Fibroblast of villous mesenchyme (primary cell): ENCODE results near the gene RBM19. TPM values are rescaled to one million over a fixed set of nuclear protein-coding genes. Genes with fewer than 3 reads are reported as not detected.

Experiments
- DNase-seq: peaks from one replicate; pipeline ENCODE4 v3.0.0-alpha.2; 2010; ENCODE audit warnings: low read depth
- H3K4me3 ChIP-seq: 2 replicates; pipeline ENCODE4 v1.5.1; 2011; ENCODE audit warnings: low read depth, mild to moderate bottlenecking, low read length
- total RNA-seq: library from RNA; depleted of rRNA; stranded (reverse); fragments of >200 nt; gene quantifications from 2 replicates; pipeline ENCODE4 v1.2.3, GENCODE V29; 2012
- TF ChIP-seq, protein P1 (sequence below): IDR thresholded peaks from 2 replicates; pipeline ENCODE4 v1.5.1; 2012; ENCODE audit warnings: low read depth, mild to moderate bottlenecking, low read length; ENCODE audit not compliant: insufficient read depth

Gene RBM19
- total RNA-seq, 1 donor = 26.8 TPM

DNA sequence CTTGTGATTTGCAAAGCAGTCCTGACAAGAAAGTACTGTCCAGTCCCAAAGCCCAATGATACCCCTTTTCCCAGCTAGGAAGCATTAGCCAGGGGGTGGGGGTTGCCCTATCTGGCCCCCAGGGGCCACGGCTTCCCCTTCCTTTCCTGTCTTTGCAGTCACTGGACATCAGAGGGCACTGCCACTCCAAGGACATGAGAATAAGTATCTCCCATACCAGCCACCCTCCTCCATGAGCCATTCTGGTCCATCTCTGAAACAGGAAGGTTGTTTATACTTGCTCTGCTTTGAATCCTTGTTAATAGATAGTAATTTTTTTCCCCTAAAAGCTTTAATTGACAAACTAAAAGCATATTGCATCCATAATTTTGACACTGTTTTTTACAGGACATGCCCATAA is 29.7 kb downstream of the RBM19 start:
- no peak overlapping the region for H3K4me3 ChIP-seq
- TF ChIP-seq, protein P1, sequence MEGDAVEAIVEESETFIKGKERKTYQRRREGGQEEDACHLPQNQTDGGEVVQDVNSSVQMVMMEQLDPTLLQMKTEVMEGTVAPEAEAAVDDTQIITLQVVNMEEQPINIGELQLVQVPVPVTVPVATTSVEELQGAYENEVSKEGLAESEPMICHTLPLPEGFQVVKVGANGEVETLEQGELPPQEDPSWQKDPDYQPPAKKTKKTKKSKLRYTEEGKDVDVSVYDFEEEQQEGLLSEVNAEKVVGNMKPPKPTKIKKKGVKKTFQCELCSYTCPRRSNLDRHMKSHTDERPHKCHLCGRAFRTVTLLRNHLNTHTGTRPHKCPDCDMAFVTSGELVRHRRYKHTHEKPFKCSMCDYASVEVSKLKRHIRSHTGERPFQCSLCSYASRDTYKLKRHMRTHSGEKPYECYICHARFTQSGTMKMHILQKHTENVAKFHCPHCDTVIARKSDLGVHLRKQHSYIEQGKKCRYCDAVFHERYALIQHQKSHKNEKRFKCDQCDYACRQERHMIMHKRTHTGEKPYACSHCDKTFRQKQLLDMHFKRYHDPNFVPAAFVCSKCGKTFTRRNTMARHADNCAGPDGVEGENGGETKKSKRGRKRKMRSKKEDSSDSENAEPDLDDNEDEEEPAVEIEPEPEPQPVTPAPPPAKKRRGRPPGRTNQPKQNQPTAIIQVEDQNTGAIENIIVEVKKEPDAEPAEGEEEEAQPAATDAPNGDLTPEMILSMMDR = no peak
- DNase-seq = no peak

DNA sequence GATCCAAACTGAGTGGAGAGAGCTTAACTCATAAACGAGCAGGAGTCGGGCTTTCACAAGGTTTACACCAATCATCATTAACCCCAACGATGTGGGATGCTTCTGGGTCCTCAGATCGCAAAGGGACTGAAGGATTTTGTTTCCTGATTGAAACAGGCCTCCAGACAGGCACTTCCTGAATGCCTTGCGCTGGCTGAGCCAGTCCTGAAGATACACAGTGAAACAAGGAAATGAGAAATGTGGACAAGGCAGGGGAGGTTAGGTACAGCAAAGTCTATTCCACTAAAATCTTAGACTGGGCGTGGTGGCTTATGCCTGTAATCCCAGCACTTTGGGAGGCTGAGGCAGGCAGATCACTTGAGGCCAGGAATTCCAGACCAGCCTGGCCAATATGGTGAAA is 30.7 kb downstream of the RBM19 start:
- DNase-seq = no peak
- TF ChIP-seq, protein P1 = no peak
- H3K4me3 ChIP-seq = no peak overlapping the region

- TF ChIP-seq, protein P1 = no peak
- no peak overlapping the region for H3K4me3 ChIP-seq
- DNase-seq = no peak
Observed at GRCh38 chr12:113934946-113935345, 31.2 kb downstream of the RBM19 start.

DNA sequence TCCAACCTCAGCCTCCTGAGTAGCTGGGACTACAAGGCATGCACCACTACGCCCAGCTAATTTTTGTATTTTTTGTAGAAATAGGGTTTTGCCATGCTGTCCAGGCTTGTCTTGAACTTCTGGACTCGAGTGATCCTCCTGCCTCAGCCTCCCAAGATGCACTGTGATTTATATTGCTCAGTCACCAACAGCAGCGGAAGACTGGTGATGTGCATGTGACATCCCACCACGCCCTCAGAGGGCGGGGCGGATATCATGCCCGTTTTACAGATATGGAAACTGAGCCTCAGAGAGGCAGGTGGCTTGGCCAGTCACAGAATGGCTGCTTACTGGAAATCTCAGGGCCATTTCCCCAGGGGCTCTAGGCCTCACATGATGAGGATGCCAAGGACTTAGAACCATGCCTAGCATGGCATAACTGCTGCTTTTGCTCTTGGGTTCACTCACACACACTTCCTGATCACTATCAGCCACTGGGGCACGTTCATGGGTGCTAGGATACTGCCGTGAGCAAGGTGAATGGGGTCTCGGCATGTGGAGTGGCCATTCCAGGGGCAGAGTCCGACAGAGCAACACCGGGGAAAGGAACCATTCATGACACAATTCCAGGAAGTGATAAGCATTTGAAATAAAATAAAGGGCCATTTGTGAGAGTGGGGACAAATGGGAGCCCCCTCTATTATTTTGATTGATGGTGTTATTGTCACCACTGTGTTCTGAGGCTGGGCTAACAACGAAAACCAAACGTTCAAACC is 31.9 kb downstream of the RBM19 start:
- no peak for DNase-seq
- TF ChIP-seq, protein P1 = no peak
- no peak overlapping the region for H3K4me3 ChIP-seq

- TF ChIP-seq, protein P1 = no peak
- no peak overlapping the region for H3K4me3 ChIP-seq
- peak; percentile 78 for DNase-seq
Observed at GRCh38 chr12:113933201-113933786, 32.8 kb downstream of the RBM19 start.

- no peak overlapping the region for H3K4me3 ChIP-seq
- TF ChIP-seq, protein P1 = no peak
- DNase-seq = peak; percentile 35
Observed at GRCh38 chr12:113932381-113933196, 33.5 kb downstream of the RBM19 start.
